Astrocyte of the cerebellum (primary cell): ENCODE measurements around the gene KLF7.

Source experiments
- DNase-seq: peaks from one replicate; pipeline ENCODE4 v3.0.0-alpha.2; 2011; ENCODE audit warnings: low read depth
- H3K4me3 ChIP-seq: 2 replicates; pipeline ENCODE4 v1.5.1; 2011; ENCODE audit warnings: mild to moderate bottlenecking, low read depth, low read length, moderate library complexity
- CTCF ChIP-seq: IDR thresholded peaks from 2 replicates; pipeline ENCODE4 v1.5.1; 2012; ENCODE audit warnings: low read length, low read depth, moderate library complexity, mild to moderate bottlenecking; ENCODE audit errors: missing control alignments
- in situ Hi-C: cut with HindIII; loops from 2 replicates; pipeline ENCODE4 v1.10.0; 2017; ENCODE audit warnings: low sequenced_read_pairs

The KLF7 gene

GRCh38 chr2:207122651-207123334, 43.0 kb downstream of the KLF7 start:
- TF ChIP-seq CTCF: no peak

GRCh38 chr2:207121784-207122183, 44.0 kb downstream of the KLF7 start:
- in situ Hi-C loops: no loop called here
- TF ChIP-seq CTCF: no peak
- peak; percentile 59 for DNase-seq
- H3K4me3 ChIP-seq: no peak overlapping the region

More at GRCh38 chr2:207122651-207123334, 43.0 kb downstream of the KLF7 start:
- in situ Hi-C loops: no loop called here
- no peak for DNase-seq
- H3K4me3 ChIP-seq: no peak overlapping the region

DNA sequence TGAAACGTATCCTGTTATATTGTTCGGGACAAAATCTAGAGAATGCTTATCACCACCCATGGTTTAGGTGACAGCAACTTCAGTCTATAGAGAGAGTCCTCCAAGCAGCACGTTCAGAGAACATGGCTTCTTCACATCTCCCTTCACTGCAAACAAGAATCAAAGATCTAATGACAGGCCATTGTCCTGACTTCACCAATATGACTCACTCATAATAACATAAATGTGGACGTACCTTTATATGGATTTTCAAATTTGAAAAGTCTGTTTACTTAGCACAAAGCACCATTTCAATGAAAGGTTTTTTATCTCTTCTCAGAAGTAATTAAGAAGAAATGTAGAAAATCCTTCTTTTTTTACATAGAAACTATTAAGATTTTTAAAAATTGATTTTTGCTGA, 46.7 kb downstream of the KLF7 start:
- in situ Hi-C loops: no loop called here
- no peak for DNase-seq
- no peak for TF ChIP-seq CTCF
- H3K4me3 ChIP-seq: no peak overlapping the region

DNA sequence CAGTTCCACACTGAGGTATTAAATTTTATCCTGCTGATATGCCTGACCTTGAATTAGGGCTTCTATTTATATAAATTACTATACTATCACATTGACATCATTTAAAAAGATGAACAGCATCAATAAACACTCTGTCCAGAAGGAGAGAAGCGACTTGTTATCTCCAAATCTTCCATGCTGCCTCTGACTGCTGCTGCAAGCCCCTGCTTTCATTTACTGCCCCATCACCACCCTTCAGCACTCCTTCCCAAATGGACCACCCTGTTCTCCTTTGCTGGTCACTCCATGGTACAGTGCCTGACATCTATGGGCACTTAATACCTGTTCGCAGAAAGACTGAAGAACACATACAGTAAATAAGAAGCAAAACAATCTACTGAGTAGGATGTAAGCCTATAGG, 48.1 kb downstream of the KLF7 start:
- in situ Hi-C loops: no loop called here
- TF ChIP-seq CTCF: no peak
- DNase-seq: no peak
- H3K4me3 ChIP-seq: no peak overlapping the region

GRCh38 chr2:207115715-207116364, 49.9 kb downstream of the KLF7 start:
- TF ChIP-seq CTCF: no peak
- no peak for DNase-seq
- no peak overlapping the region for H3K4me3 ChIP-seq
- in situ Hi-C loops: no loop called here

GRCh38 chr2:207113414-207113813, 52.3 kb downstream of the KLF7 start:
- in situ Hi-C loops: no loop called here

More at GRCh38 chr2:207113414-207113813, 52.3 kb downstream of the KLF7 start:
- TF ChIP-seq CTCF: no peak
- no peak overlapping the region for H3K4me3 ChIP-seq
- no peak for DNase-seq
